GM12878 (cell line): ENCODE measurements around the gene C16orf92. TPM values are rescaled to one million over a fixed set of nuclear protein-coding genes. Genes with fewer than 3 reads are reported as not detected.

Source experiments
- ASH2L ChIP-seq: fragments of 300-600, 200-600 bp; sonication (generic); IDR thresholded peaks from 2 replicates; pipeline ENCODE4 v1.6.1; 2017; ENCODE audit warnings: low read depth, mild to moderate bottlenecking, borderline replicate concordance
- BACH1 ChIP-seq: fragments of 450-650 bp; IDR thresholded peaks from 2 replicates; pipeline ENCODE4 v1.6.1; 2017; ENCODE audit warnings: mild to moderate bottlenecking, borderline replicate concordance
- BHLHE40 ChIP-seq, 2 experiments: fragments of 450-650 bp in 1 of 2; IDR thresholded peaks; 2 replicates each; pipeline ENCODE4 v1.6.1; 2011 to 2017; ENCODE audit warnings: low read depth in 2 of 2, borderline replicate concordance in 1 of 2, improper control_type of control experiment in 1 of 2, low read length in 1 of 2, mild to moderate bottlenecking in 1 of 2
- BMI1 ChIP-seq: fragments of 450-650 bp; IDR thresholded peaks from 2 replicates; pipeline ENCODE4 v1.6.1; 2016; ENCODE audit warnings: mild to moderate bottlenecking, moderate library complexity, borderline replicate concordance
- CBFB ChIP-seq: IDR thresholded peaks from 2 replicates; pipeline ENCODE4 v1.6.1; 2016; ENCODE audit warnings: antibody characterized with exemption, low read depth
- CHD2 ChIP-seq: IDR thresholded peaks from 2 replicates; pipeline ENCODE4 v1.6.1; 2011; ENCODE audit warnings: low read depth, low read length, improper control_type of control experiment, borderline replicate concordance
- IKZF1 ChIP-seq: fragments of 450-650 bp; conservative IDR thresholded peaks from 2 replicates; pipeline ENCODE4 v1.6.1; 2017; ENCODE audit warnings: antibody characterized with exemption, mild to moderate bottlenecking
- MXI1 ChIP-seq: fragments of 150-350 bp; IDR thresholded peaks from 2 replicates; pipeline ENCODE4 v1.6.1; 2011; ENCODE audit warnings: low read depth, mild to moderate bottlenecking, inconsistent platforms, low read length, improper control_type of control experiment
- NFIC ChIP-seq: IDR thresholded peaks from 2 replicates; pipeline ENCODE4 v1.6.1; 2012; ENCODE audit warnings: low read depth, mild to moderate bottlenecking, inconsistent platforms, low read length, moderate library complexity
- NFYB ChIP-seq: IDR thresholded peaks from 2 replicates; pipeline ENCODE4 v1.6.1; 2011; ENCODE audit warnings: low read depth, mild to moderate bottlenecking, low read length, improper control_type of control experiment, moderate library complexity; ENCODE audit not compliant: insufficient read depth
- NR2C2 ChIP-seq: IDR thresholded peaks from 2 replicates; pipeline ENCODE4 v1.6.1; 2011; ENCODE audit warnings: borderline replicate concordance, low read depth; ENCODE audit not compliant: control insufficient read depth, insufficient read length
- PAX8 ChIP-seq: fragments of 450-650 bp; IDR thresholded peaks from 2 replicates; pipeline ENCODE4 v1.6.1; 2017; ENCODE audit warnings: mild to moderate bottlenecking, moderate library complexity
- RAD21 ChIP-seq: IDR thresholded peaks from 2 replicates; pipeline ENCODE4 v1.6.1; 2011; ENCODE audit warnings: mild to moderate bottlenecking, low read depth, low read length, moderate library complexity; ENCODE audit not compliant: insufficient read depth
- SIN3A ChIP-seq: IDR thresholded peaks from 2 replicates; pipeline ENCODE4 v1.6.1; 2012; ENCODE audit warnings: low read depth, low read length, improper control_type of control experiment
- SRF ChIP-seq, 2 experiments: IDR thresholded peaks; 2 replicates each; pipeline ENCODE4 v1.6.1; 2011; ENCODE audit warnings: low read depth in 2 of 2, low read length in 2 of 2, mild to moderate bottlenecking in 1 of 2, moderate library complexity in 1 of 2
- TAF1 ChIP-seq: IDR thresholded peaks from 2 replicates; pipeline ENCODE4 v1.6.1; 2011; ENCODE audit warnings: mild to moderate bottlenecking, low read depth, low read length, borderline replicate concordance
- ZSCAN29 ChIP-seq: fragments of 450-650 bp; IDR thresholded peaks from 2 replicates; pipeline ENCODE4 v1.6.1; 2017; ENCODE audit warnings: mild to moderate bottlenecking, moderate library complexity
- polyA plus RNA-seq, 11 experiments: library from polyadenylated mRNA; depleted of rRNA in 4 of 11; unstranded in 6 of 11; stranded (reverse) in 5 of 11; fragments of >200 nt; fragmentation: Nextera tagmentation in 4 of 11; fragmentation: Illumina TruSeq in 1 of 11; extraction: Ambion mirVana in 4 of 11; extraction: Trizol in 1 of 11; gene quantifications; 1 replicate in 1 of 11; 2 replicates in 10 of 11; pipeline versions ENCODE4 v1.2.1 to v1.2.3, GENCODE V29; 2011 to 2016; ENCODE audit warnings: inconsistent platforms in 2 of 11, missing spikeins in 2 of 11, low read depth in 1 of 11
- total RNA-seq, 4 experiments: library from RNA; depleted of rRNA in 3 of 4; stranded (reverse); fragments of >200 nt in 3 of 4; fragmentation: Illumina TruSeq in 1 of 4; extraction: Trizol in 1 of 4; gene quantifications; 2 replicates each; pipeline versions ENCODE4 v1.2.1 to v1.2.3, GENCODE V29; 2013 to 2021
- TF ChIP-seq, protein P1 (sequence below): fragments of 450-650 bp; IDR thresholded peaks from 2 replicates; pipeline ENCODE4 v1.6.1; 2016; ENCODE audit warnings: mild to moderate bottlenecking
- TF ChIP-seq, protein P2 (sequence below): IDR thresholded peaks from 2 replicates; pipeline ENCODE4 v1.6.1; 2011; ENCODE audit warnings: mild to moderate bottlenecking, low read depth, low read length, moderate library complexity; ENCODE audit not compliant: insufficient replicate concordance
- TF ChIP-seq, protein P3 (sequence below): fragments of 450-650 bp; IDR thresholded peaks from 2 replicates; pipeline ENCODE4 v1.6.1; 2017; ENCODE audit warnings: mild to moderate bottlenecking, moderate library complexity
- TF ChIP-seq, protein P4 (sequence below): IDR thresholded peaks from 2 replicates; pipeline ENCODE4 v1.6.1; 2012; ENCODE audit warnings: low read depth, low read length, improper control_type of control experiment
- TF ChIP-seq, protein P5 (sequence below): fragments of 450-650 bp; IDR thresholded peaks from 2 replicates; pipeline ENCODE4 v1.6.1; 2016; ENCODE audit warnings: mild to moderate bottlenecking

The C16orf92 gene
- total and polyA plus RNA-seq, 10 of the 15 experiments (the other 5 are each of a cell fraction or from before 2014, with no cell fraction given): not detected

DNA sequence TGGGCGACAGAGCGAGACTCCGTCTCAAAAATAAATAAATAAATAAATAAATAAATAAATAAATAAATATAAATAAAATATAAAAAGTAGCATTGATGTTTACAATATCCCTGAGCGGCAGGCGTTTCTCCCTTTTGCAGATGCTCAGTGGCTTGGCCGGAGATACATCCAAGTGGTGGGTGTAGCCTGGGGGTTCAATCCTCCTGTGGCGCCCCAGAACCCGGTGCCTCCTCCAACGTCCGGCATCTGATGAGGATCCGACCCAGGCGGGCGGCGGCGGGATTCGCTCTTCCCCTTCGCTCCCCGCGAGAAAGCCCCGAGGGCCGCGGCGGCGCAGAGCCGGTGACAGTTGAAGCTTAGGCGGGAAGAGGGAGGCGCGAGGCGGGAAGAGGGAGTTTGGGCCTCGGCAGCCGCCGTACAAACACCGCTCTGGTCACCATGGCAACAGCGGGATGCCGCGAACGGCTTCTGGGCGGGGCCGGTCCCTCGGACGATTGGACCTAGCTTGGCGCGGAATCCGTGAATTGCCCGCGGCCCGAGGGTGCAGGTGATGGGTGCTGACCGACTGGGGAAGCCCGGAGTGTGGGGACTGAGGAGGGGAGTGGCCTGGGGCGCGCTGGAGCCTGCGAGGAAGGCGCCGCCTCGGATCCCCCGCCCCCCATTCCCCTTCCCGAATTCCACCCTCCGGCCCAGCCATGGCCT lies 29.8 kb downstream of the C16orf92 start (continued):
- TF ChIP-seq, protein P1, sequence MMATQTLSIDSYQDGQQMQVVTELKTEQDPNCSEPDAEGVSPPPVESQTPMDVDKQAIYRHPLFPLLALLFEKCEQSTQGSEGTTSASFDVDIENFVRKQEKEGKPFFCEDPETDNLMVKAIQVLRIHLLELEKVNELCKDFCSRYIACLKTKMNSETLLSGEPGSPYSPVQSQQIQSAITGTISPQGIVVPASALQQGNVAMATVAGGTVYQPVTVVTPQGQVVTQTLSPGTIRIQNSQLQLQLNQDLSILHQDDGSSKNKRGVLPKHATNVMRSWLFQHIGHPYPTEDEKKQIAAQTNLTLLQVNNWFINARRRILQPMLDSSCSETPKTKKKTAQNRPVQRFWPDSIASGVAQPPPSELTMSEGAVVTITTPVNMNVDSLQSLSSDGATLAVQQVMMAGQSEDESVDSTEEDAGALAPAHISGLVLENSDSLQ: peak; percentile 70
- TF ChIP-seq ASH2L: no peak
- peak in 1 of 2 experiments; percentile 55; a peak in 2 of 4 replicates for TF ChIP-seq BHLHE40 (IDR thresholded peaks at IDR 0.05; ENCODE audit: borderline replicate concordance in 1 of 2, low read depth in 2 of 2, low read length in 1 of 2)
- peak; percentile 53; the same call in 1 of the 2 replicates for TF ChIP-seq BACH1
- peak; percentile 92 for TF ChIP-seq MXI1
- no peak for TF ChIP-seq ZSCAN29
- TF ChIP-seq TAF1: 0 out of 2 replicates have a peak, but pooled peaks have one; percentile 2
- TF ChIP-seq NFYB: no peak
- no peak for TF ChIP-seq RAD21
- TF ChIP-seq NFIC: no peak
- peak; percentile 44; the same call in 1 of the 2 replicates for TF ChIP-seq CBFB
- TF ChIP-seq, protein P2, sequence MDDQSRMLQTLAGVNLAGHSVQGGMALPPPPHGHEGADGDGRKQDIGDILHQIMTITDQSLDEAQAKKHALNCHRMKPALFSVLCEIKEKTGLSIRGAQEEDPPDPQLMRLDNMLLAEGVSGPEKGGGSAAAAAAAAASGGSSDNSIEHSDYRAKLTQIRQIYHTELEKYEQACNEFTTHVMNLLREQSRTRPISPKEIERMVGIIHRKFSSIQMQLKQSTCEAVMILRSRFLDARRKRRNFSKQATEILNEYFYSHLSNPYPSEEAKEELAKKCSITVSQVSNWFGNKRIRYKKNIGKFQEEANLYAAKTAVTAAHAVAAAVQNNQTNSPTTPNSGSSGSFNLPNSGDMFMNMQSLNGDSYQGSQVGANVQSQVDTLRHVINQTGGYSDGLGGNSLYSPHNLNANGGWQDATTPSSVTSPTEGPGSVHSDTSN: no peak
- no peak for TF ChIP-seq NR2C2
- TF ChIP-seq, protein P3, sequence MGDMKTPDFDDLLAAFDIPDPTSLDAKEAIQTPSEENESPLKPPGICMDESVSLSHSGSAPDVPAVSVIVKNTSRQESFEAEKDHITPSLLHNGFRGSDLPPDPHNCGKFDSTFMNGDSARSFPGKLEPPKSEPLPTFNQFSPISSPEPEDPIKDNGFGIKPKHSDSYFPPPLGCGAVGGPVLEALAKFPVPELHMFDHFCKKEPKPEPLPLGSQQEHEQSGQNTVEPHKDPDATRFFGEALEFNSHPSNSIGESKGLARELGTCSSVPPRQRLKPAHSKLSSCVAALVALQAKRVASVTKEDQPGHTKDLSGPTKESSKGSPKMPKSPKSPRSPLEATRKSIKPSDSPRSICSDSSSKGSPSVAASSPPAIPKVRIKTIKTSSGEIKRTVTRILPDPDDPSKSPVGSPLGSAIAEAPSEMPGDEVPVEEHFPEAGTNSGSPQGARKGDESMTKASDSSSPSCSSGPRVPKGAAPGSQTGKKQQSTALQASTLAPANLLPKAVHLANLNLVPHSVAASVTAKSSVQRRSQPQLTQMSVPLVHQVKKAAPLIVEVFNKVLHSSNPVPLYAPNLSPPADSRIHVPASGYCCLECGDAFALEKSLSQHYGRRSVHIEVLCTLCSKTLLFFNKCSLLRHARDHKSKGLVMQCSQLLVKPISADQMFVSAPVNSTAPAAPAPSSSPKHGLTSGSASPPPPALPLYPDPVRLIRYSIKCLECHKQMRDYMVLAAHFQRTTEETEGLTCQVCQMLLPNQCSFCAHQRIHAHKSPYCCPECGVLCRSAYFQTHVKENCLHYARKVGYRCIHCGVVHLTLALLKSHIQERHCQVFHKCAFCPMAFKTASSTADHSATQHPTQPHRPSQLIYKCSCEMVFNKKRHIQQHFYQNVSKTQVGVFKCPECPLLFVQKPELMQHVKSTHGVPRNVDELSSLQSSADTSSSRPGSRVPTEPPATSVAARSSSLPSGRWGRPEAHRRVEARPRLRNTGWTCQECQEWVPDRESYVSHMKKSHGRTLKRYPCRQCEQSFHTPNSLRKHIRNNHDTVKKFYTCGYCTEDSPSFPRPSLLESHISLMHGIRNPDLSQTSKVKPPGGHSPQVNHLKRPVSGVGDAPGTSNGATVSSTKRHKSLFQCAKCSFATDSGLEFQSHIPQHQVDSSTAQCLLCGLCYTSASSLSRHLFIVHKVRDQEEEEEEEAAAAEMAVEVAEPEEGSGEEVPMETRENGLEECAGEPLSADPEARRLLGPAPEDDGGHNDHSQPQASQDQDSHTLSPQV: no peak
- peak; percentile 80 for TF ChIP-seq IKZF1
- peak; percentile 73; the same call in 1 of the 2 replicates for TF ChIP-seq CHD2
- TF ChIP-seq BMI1: peak; percentile 99
- TF ChIP-seq SIN3A: peak; percentile 96
- TF ChIP-seq, protein P4, sequence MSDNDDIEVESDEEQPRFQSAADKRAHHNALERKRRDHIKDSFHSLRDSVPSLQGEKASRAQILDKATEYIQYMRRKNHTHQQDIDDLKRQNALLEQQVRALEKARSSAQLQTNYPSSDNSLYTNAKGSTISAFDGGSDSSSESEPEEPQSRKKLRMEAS: peak; percentile 86
- TF ChIP-seq SRF (IDR thresholded peaks at IDR 0.05; ENCODE audit: low read depth in 2 of 2, low read length in 2 of 2): no peak
- TF ChIP-seq PAX8: no peak
- TF ChIP-seq, protein P5, sequence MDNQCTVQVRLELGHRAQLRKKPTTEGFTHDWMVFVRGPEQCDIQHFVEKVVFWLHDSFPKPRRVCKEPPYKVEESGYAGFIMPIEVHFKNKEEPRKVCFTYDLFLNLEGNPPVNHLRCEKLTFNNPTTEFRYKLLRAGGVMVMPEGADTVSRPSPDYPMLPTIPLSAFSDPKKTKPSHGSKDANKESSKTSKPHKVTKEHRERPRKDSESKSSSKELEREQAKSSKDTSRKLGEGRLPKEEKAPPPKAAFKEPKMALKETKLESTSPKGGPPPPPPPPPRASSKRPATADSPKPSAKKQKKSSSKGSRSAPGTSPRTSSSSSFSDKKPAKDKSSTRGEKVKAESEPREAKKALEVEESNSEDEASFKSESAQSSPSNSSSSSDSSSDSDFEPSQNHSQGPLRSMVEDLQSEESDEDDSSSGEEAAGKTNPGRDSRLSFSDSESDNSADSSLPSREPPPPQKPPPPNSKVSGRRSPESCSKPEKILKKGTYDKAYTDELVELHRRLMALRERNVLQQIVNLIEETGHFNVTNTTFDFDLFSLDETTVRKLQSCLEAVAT: no peak
